Upper lobe of right lung (tissue), 1 donor: ENCODE results near the gene RTTN. TPM values are rescaled to one million over a fixed set of nuclear protein-coding genes. Genes with fewer than 3 reads are reported as not detected.
A peak's percentile ranks its signal among the peaks of the same experiment; 100 is the strongest.

Experiments
- ATAC-seq: fragments of 200-7000 bp; cut with Tn5 transposase; one replicate; pipeline ENCODE4 v1.9.1; 2020; ENCODE audit warnings: mild to moderate bottlenecking, moderate library complexity
- DNase-seq: peaks from one replicate; pipeline ENCODE4 v3.0.0-alpha.2; 2020
- H3K27ac ChIP-seq: fragments of 200-600 bp; one replicate; pipeline ENCODE4 v1.8.0; 2022
- H3K27me3 ChIP-seq: fragments of 200-600 bp; one replicate; pipeline ENCODE4 v1.8.0; 2022; ENCODE audit warnings: mild to moderate bottlenecking
- H3K36me3 ChIP-seq: fragments of 200-600 bp; one replicate; pipeline ENCODE4 v1.8.0; 2022
- H3K4me1 ChIP-seq: fragments of 200-600 bp; one replicate; pipeline ENCODE4 v1.8.0; 2022
- H3K4me3 ChIP-seq: fragments of 200-600 bp; one replicate; pipeline ENCODE4 v1.8.0; 2022; ENCODE audit warnings: mild to moderate bottlenecking
- H3K9me3 ChIP-seq: fragments of 200-600 bp; one replicate; pipeline ENCODE4 v1.8.0; 2022
- CTCF ChIP-seq: fragments of 200-600 bp; IDR thresholded peaks from one replicate; pipeline ENCODE4 v1.8.0; 2022; ENCODE audit warnings: antibody characterized with exemption
- intact Hi-C: fragments of 100-400 bp; cut with DNase I; formaldehyde crosslinking; loops from one replicate; pipeline ENCODE4 v1.11.0; 2022
- total RNA-seq: library from RNA; stranded (reverse); fragmentation: NEBNext Ultra II Directional; extraction: Animal tissue kit (Norgen Biotek cat#: 25700); gene quantifications from one replicate; pipeline ENCODE4 v1.2.1, GENCODE V29; 2021
- donor health status: DM: no; HTN: yes; CAD: no; lungs with severe emphysema.

RTTN gene
- total RNA-seq, 1 donor from 2014 or later, result 13.0 TPM

GRCh38 chr18:70195852-70196434, 9.5 kb downstream of the RTTN start:
- ATAC-seq (peak; percentile 72), DNase-seq (no peak)
- Histone ChIP-seq H3K36me3 (peaks cover 70% of the 10 kb centered on the region), H3K4me1 (no peaks in the 10 kb centered on the region), H3K27ac (no peak overlapping the region), H3K4me3 (no peak overlapping the region), H3K27me3 (no peaks in the 10 kb centered on the region), H3K9me3 (no peaks in the 10 kb centered on the region)
- intact Hi-C loops, result loop anchor here (10.0 kb wide), 2 partner anchors 229 to 259 kb away; no protein-coding TSS in a partner anchor
- TF ChIP-seq CTCF, result peak; percentile 81

- Histone ChIP-seq H3K9me3 (no peaks in the 10 kb centered on the region), H3K27ac (no peak overlapping the region), H3K4me3 (no peak overlapping the region), H3K36me3 (peaks cover 67% of the 10 kb centered on the region), H3K27me3 (no peaks in the 10 kb centered on the region), H3K4me1 (no peaks in the 10 kb centered on the region)
- no peak for TF ChIP-seq CTCF
- intact Hi-C loops, result loop anchor here (10.0 kb wide), 2 partner anchors 230 to 260 kb away; no protein-coding TSS in a partner anchor
- ATAC-seq (no peak), DNase-seq (no peak)
Observed at GRCh38 chr18:70195014-70195614, 10.4 kb downstream of the RTTN start.

GRCh38 chr18:70194227-70194890, 11.1 kb downstream of the RTTN start:
- Histone ChIP-seq H3K4me3 (no peak overlapping the region), H3K36me3 (peaks cover 69% of the 10 kb centered on the region), H3K27ac (no peak overlapping the region), H3K27me3 (no peaks in the 10 kb centered on the region), H3K4me1 (no peaks in the 10 kb centered on the region), H3K9me3 (no peaks in the 10 kb centered on the region)
- TF ChIP-seq CTCF, result no peak
- intact Hi-C loops, result loop anchor here (10.0 kb wide), 2 partner anchors 230 to 260 kb away; no protein-coding TSS in a partner anchor
- DNase-seq, result no peak
- ATAC-seq, result no peak

- no peaks in the 10 kb centered on the region for H3K9me3 ChIP-seq
- H3K36me3 ChIP-seq, result peaks cover 71% of the 10 kb centered on the region
- intact Hi-C loops, result loop anchor here (10.0 kb wide), 2 partner anchors 234 to 264 kb away; no protein-coding TSS in a partner anchor
- no peaks in the 10 kb centered on the region for H3K4me1 ChIP-seq
- H3K4me3 ChIP-seq, result no peak overlapping the region
- DNase-seq (no peak), ATAC-seq (peak; percentile 25)
- H3K27me3 ChIP-seq, result no peaks in the 10 kb centered on the region
- TF ChIP-seq CTCF, result no peak
- no peak overlapping the region for H3K27ac ChIP-seq
Observed at GRCh38 chr18:70190529-70190928, 15.0 kb downstream of the RTTN start.

GRCh38 chr18:70188113-70188512, 17.4 kb downstream of the RTTN start:
- Histone ChIP-seq H3K36me3 (peaks cover 55% of the 10 kb centered on the region), H3K9me3 (no peaks in the 10 kb centered on the region), H3K4me3 (no peak overlapping the region), H3K27ac (no peak overlapping the region), H3K27me3 (no peaks in the 10 kb centered on the region), H3K4me1 (no peaks in the 10 kb centered on the region)
- no peak for ATAC-seq
- DNase-seq, result no peak
- intact Hi-C loops, result no loop called here
- TF ChIP-seq CTCF, result no peak
